ENCODE data around the gene PSMC2. TPM values are rescaled to one million over a fixed set of nuclear protein-coding genes. Genes with fewer than 3 reads are reported as not detected.
"Not testable (repeated sequence)": the region's sequence is repeated elsewhere in the genome, so short reads cannot be mapped to it uniquely, and the experiment has no call there.

PSMC2 gene
- total RNA-seq, 4 donors from 2014 or later: 61.4 to 118 (median 90.9) TPM

DNA sequence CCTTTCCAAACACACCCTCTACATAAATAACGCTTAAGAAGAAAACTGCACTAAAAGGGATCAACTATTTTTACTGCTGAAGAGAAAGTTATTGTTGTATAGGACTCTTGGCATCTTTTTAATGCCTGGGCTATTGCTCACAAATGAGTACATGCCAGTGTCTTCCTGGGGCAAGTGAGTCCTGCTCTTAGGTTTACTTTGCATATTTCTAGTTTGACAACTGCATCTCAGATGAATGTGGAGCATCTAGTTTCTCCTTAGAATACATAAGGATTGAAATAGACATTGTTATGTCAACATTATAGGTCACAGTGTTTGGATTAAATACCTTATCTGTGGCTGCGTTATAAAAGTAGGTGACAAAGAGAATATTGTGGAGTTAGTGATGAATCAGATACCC, 44.5 kb downstream of the PSMC2 start:
- no peak overlapping the region for H3K4me3 ChIP-seq
- 78 to 83% methylated on average over 2 of the region's 2 CpGs for WGBS, 2 donors
- no peak for DNase-seq (ENCODE audit: low spot score in 2 of 2)
- no peaks in the 10 kb centered on the region for H3K9me3 ChIP-seq
- H3K4me1 ChIP-seq: no peaks in the 10 kb centered on the region
- no peaks in the 10 kb centered on the region for H3K27me3 ChIP-seq
- TF ChIP-seq POLR2A (IDR thresholded peaks at IDR 0.05) (no peak), EP300 (IDR thresholded peaks at IDR 0.05) (no peak)
- TF ChIP-seq, protein P1, sequence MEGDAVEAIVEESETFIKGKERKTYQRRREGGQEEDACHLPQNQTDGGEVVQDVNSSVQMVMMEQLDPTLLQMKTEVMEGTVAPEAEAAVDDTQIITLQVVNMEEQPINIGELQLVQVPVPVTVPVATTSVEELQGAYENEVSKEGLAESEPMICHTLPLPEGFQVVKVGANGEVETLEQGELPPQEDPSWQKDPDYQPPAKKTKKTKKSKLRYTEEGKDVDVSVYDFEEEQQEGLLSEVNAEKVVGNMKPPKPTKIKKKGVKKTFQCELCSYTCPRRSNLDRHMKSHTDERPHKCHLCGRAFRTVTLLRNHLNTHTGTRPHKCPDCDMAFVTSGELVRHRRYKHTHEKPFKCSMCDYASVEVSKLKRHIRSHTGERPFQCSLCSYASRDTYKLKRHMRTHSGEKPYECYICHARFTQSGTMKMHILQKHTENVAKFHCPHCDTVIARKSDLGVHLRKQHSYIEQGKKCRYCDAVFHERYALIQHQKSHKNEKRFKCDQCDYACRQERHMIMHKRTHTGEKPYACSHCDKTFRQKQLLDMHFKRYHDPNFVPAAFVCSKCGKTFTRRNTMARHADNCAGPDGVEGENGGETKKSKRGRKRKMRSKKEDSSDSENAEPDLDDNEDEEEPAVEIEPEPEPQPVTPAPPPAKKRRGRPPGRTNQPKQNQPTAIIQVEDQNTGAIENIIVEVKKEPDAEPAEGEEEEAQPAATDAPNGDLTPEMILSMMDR (IDR thresholded peaks at IDR 0.05): no peak
- H3K27ac ChIP-seq: no peak overlapping the region
- H3K36me3 ChIP-seq: no peaks in the 10 kb centered on the region

DNA sequence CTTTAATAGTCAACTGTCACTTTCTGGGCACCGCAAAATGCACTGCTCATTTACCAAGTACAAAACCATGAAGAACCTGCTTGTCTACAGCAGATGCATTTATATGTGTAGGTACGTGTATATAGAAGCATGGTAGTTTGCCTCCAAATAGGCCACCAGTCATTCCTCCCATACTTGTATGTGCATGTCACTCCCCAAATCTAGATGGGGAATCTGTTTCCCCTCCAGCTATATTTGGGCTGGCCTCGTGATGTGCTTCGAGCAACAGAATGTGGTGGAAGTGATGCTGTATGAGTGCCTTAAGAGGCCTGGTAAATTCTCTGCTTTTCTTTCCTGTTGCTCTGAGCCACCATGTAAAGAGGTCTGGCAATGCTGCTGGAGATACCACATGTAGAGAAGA, 47.1 kb downstream of the PSMC2 start:
- no peaks in the 10 kb centered on the region for H3K27me3 ChIP-seq
- H3K4me3 ChIP-seq: no peak overlapping the region
- no peak for DNase-seq (ENCODE audit: low spot score in 2 of 2)
- H3K9me3 ChIP-seq: no peaks in the 10 kb centered on the region
- WGBS, 2 donors: 87% methylated on average over 4 of the region's 4 CpGs
- no peak overlapping the region for H3K27ac ChIP-seq
- H3K36me3 ChIP-seq: no peaks in the 10 kb centered on the region
- TF ChIP-seq, protein P1 (IDR thresholded peaks at IDR 0.05): no peak
- TF ChIP-seq EP300 (IDR thresholded peaks at IDR 0.05) (no peak), POLR2A (IDR thresholded peaks at IDR 0.05) (no peak)
- H3K4me1 ChIP-seq: no peaks in the 10 kb centered on the region

DNA sequence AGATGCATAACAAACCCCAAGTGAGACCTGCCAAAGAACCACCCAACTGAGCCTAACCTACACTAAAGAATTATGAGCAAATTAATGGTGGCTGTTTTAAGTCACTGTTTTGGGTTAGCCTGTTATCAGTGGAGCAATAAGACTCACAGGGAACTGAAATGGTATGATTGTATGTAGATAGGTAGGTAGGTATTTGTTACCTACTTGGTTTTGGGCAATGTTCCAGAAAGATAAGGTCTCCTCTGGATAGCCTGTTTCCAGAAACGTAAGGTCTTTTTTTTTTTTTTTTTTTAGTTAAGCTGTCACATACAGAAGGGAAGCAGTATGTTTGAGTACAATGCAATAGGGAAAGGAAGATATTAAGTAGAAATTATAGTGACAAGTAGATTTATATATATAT, 47.6 kb downstream of the PSMC2 start:
- no peak overlapping the region for H3K4me3 ChIP-seq
- WGBS, 2 donors: 74 to 90% methylated on average over 1 of the region's 1 CpG
- TF ChIP-seq, protein P1 (IDR thresholded peaks at IDR 0.05): no peak
- no peak for TF ChIP-seq POLR2A (IDR thresholded peaks at IDR 0.05)
- TF ChIP-seq EP300 (IDR thresholded peaks at IDR 0.05): no peak

DNA sequence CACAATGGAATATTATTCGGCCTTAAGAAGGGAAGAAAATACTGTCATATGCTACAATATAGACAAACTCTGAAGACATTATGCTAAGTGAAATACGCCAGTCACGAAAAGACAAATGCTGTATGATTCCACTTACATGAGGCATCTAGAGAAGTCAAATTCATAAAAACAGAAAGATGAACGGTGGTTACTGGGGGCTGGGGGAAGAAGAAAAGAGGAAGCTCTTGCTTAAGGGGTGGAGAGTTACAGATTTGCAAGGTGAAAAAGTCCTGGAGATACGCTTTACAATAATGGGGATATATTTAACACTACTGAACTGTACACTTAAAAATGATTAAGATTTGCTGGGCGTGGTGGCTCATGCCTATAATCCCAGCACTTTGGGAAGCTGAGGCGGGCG, 49.0 kb downstream of the PSMC2 start:
- Histone ChIP-seq H3K9me3 (peaks cover 0 to 9% (median 0%) of the 10 kb centered on the region in 4 donors), H3K27ac (no peak overlapping the region), H3K4me3 (no peak overlapping the region), H3K27me3 (no peaks in the 10 kb centered on the region), H3K4me1 (no peaks in the 10 kb centered on the region), H3K36me3 (no peaks in the 10 kb centered on the region)
- WGBS, 2 donors: 63 to 78% methylated on average over 8 of the region's 8 CpGs
- DNase-seq (ENCODE audit: low spot score in 2 of 2): no peak
- TF ChIP-seq, protein P1 (IDR thresholded peaks at IDR 0.05): no peak
- TF ChIP-seq POLR2A (IDR thresholded peaks at IDR 0.05): no peak

More for the DNA sequence above, 47.6 kb downstream of the PSMC2 start:
- H3K27ac ChIP-seq: no peak overlapping the region
- no peaks in the 10 kb centered on the region for H3K36me3 ChIP-seq
- DNase-seq (ENCODE audit: low spot score in 2 of 2): no peak
- H3K9me3 ChIP-seq: no peaks in the 10 kb centered on the region
- no peaks in the 10 kb centered on the region for H3K27me3 ChIP-seq
- no peaks in the 10 kb centered on the region for H3K4me1 ChIP-seq

DNA sequence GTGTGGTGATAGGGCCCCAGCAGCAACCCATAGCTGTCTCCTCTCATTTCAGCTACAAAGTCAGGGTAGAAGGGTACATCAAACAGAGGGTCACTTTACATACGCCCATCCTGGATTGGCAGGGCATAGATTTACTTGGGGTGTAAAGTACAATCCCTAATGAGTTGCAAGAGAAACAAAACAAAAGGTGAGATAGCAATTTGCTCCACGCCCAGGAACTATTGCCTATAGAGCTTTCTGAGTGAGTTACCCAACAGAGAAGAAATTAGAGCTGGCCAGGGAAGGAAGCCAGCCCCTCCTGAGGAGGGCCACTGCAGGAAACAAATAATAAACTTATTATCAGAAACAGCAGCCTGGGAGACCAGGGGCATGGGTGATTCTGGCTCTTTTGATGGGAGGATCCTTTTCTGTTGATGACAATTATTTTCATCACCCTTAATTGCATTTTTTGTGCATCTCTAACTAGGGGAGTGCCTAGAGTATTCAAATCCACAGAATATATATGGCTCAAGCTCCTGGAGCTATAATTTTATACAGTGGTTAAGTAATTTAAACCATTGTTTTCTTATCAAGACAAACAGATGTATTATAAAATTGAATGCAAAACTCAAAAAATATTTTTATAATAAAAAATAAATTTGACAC, 51.2 kb downstream of the PSMC2 start:
- 24 to 54% methylated on average over 2 of the region's 2 CpGs for WGBS, 2 donors
- H3K36me3 ChIP-seq: no peaks in the 10 kb centered on the region

DNA sequence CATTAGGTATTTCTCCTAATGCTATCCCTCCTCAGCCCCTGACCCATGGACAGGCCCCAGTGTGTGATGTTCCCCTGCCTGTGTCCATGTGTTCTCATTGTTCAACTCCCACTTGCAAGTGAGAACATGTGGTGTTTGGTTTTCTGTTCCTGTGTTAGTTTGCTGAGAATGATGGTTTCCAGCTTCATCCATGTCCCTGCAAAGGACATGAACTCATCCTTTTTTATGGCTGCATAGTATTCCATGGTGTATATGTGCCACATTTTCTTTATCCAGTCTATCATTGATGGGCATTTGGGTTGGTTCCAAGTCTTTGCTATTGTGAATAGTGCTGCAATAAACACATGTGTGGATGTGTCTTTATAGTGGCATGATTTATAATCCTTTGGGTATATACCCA, 52.2 kb downstream of the PSMC2 start:
- not testable (repeated sequence) for H3K4me1 ChIP-seq; DNase-seq (ENCODE audit: low spot score in 2 of 2)

More for the DNA sequence above, 51.2 kb downstream of the PSMC2 start:
- peaks cover 0 to 9% (median 0%) of the 10 kb centered on the region in 4 donors for H3K9me3 ChIP-seq
- TF ChIP-seq EP300 (IDR thresholded peaks at IDR 0.05) (no peak), POLR2A (IDR thresholded peaks at IDR 0.05) (no peak)
- TF ChIP-seq, protein P1 (IDR thresholded peaks at IDR 0.05): no peak
- no peak overlapping the region for H3K4me3 ChIP-seq
- H3K27ac ChIP-seq: no peak overlapping the region
- DNase-seq (ENCODE audit: low spot score in 2 of 2): no peak
- H3K4me1 ChIP-seq: no peaks in the 10 kb centered on the region
- H3K27me3 ChIP-seq: no peaks in the 10 kb centered on the region

DNA sequence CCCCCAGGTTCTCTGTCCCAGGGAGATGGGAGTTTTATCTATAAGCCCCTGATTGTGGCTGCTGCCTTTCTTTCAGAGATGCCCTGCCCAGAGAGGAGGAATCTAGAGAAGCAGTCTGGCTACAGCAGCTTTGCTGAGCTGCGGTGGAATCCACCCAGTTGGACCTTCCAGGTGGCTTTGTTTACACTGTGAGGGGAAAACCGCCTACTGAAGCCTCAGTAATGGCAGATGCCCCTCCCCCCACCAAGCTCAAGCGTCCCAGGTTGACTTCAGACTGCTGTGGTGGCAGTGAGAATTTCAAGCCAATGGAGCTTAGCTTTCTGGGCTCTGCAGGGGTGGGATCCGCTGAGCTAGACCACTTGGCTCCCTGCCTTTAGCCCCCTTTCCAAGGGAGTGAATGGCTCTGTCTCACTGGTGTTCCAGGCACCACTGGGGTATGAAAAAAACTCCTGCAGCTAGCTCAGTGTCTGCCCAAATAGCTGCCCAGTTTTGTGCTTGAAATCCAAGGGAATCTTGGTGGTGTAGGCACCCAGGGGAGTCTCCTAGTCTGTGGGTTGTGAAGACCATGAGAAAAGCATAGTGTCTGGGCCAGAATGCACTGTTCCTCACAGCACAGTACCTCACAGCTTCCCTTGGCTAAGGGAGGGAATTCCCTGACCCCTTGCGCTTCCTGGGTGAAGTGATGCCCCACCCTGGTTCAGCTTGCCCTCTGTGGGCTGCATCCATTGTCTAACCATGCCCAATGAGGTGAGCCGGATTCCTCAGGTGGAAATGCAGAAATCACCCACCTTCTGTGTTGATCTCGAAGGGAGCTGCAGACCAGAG, 58.6 kb downstream of the PSMC2 start:
- not testable (repeated sequence) for H3K9me3 ChIP-seq; H3K4me3 ChIP-seq; H3K27ac ChIP-seq; H3K4me1 ChIP-seq; DNase-seq (ENCODE audit: low spot score in 2 of 2); H3K27me3 ChIP-seq; H3K36me3 ChIP-seq
- WGBS, 2 donors: 66 to 74% methylated on average over 6 to 7 of the region's 7 CpGs

More for the DNA sequence above, 52.2 kb downstream of the PSMC2 start:
- H3K27ac ChIP-seq, H3K4me3 ChIP-seq, H3K36me3 ChIP-seq, H3K27me3 ChIP-seq, H3K9me3 ChIP-seq: not testable (repeated sequence)
